Right lobe of liver (tissue), 6 donors: ENCODE measurements around the gene PTPN1. TPM values are rescaled to one million over a fixed set of nuclear protein-coding genes. Genes with fewer than 3 reads are reported as not detected.
"Not testable (repeated sequence)": the region's sequence is repeated elsewhere in the genome, so short reads cannot be mapped to it uniquely, and the experiment has no call there.

Source experiments
- ATAC-seq, 4 donors: fragments of 200-7000 bp; cut with Tn5 transposase; one replicate each; pipeline ENCODE4 v1.9.1; 2020; ENCODE audit warnings: mild to moderate bottlenecking in 4 of 4, moderate library complexity in 4 of 4
- DNase-seq, 3 donors: peaks; one replicate each; pipeline ENCODE4 v3.0.0-alpha.2; 2020
- H3K27ac ChIP-seq, 3 donors: fragments of 200-600 bp; one replicate each; pipeline ENCODE4 v1.8.0; 2022
- H3K27me3 ChIP-seq, 2 donors: fragments of 200-600 bp; one replicate each; pipeline ENCODE4 v1.8.0; 2022
- H3K36me3 ChIP-seq, 4 donors: fragments of 200-600 bp; sonication (generic) in 1 of 4; one replicate each; pipeline versions ENCODE4 v1.5.1 to v1.8.0; 2017 to 2022; ENCODE audit warnings: control low read depth in 1 of 4
- H3K4me1 ChIP-seq, 4 donors: fragments of 200-600 bp; sonication (generic) in 1 of 4; one replicate each; pipeline versions ENCODE4 v1.5.1 to v1.8.0; 2017 to 2022; ENCODE audit warnings: control low read depth in 1 of 4
- H3K4me3 ChIP-seq, 3 donors: fragments of 200-600 bp; one replicate each; pipeline ENCODE4 v1.8.0; 2022
- H3K9me3 ChIP-seq, 4 donors: fragments of 200-600 bp; sonication (generic) in 1 of 4; one replicate each; pipeline versions ENCODE4 v1.5.1 to v1.8.0; 2017 to 2022; ENCODE audit warnings: control low read depth in 1 of 4
- POLR2A ChIP-seq: fragments of 450-650 bp; IDR thresholded peaks from one replicate; pipeline ENCODE4 v1.6.1; 2017; ENCODE audit warnings: antibody characterized with exemption, mild to moderate bottlenecking
- WGBS: methylation state at CpG from one replicate; pipeline ENCODE4 v1.1.6; 2018; ENCODE audit warnings: low coverage, low lambda C conversion rate; ENCODE audit not compliant: insufficient coverage; ENCODE audit errors: missing lambda C conversion rate; 5-methylcytosine and 5-hydroxymethylcytosine counted together
- intact Hi-C, 2 donors: fragments of 100-400 bp; cut with DNase I; formaldehyde crosslinking; loops; one replicate each; pipeline versions ENCODE4 v1.11.2 to v1.14.1; 2022
- total RNA-seq, 6 experiments: library from RNA; depleted of rRNA in 2 of 6; stranded (reverse); fragments of >200 nt in 2 of 6; fragmentation: NEBNext Ultra II Directional in 3 of 6; extraction: Animal tissue kit (Norgen Biotek cat#: 25700) in 3 of 6; gene quantifications; one replicate each; pipeline versions ENCODE4 v1.1.0 to v1.2.4, GENCODE V29; 2016 to 2023
- TF ChIP-seq, protein P1 (sequence below), 4 donors: fragments of 200-600 bp in 3 of 4; fragments of 450-650 bp in 1 of 4; IDR thresholded peaks; one replicate each; pipeline versions ENCODE4 v1.5.1 to v1.8.0; 2016 to 2022; ENCODE audit warnings: antibody characterized with exemption in 4 of 4, mild to moderate bottlenecking in 2 of 4
- donor health status: DM: no; HTN: yes; CAD: no.
- donor health status: DM: no; HTN: no; CAD: no.
- donor health status: DM: no; HTN: no; CAD: no.
- donor health status: DM: no; HTN: yes; CAD: no.
- donor health status: DM: no; HTN: yes; CAD: no.

The PTPN1 gene
- total RNA-seq, 6 experiments from 2014 or later: 9.5 to 14.9 (median 12.6) TPM

DNA sequence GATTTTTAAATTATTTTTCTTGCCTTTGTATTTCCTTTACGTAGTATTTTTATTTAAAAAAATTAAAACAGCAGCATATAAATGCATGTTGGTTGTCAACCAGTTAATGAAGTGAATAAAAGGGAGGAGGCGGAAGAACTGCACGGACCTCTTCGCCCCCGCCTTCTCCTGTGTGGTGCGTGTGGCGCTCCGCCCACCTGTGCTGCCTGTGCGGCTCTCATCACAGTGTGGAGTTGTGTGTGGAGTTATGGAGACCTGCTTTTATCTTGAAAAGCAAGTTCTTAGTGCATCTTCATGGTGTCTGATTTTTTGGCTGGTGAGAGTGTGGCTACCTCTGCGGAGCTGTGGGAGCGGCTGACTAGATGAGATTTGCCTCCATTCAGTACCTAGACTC lies 58.4 kb downstream of the PTPN1 start:
- H3K9me3 ChIP-seq: no peaks in the 10 kb centered on the region
- peaks cover 0 to 33% (median 4%) of the 10 kb centered on the region in 4 donors for H3K36me3 ChIP-seq
- intact Hi-C loops: no loop called here
- peaks cover 0 to 21% (median 10%) of the 10 kb centered on the region in 4 donors for H3K4me1 ChIP-seq
- no peak for DNase-seq
- ATAC-seq: no peak
- no peak overlapping the region for H3K4me3 ChIP-seq
- TF ChIP-seq, protein P1, sequence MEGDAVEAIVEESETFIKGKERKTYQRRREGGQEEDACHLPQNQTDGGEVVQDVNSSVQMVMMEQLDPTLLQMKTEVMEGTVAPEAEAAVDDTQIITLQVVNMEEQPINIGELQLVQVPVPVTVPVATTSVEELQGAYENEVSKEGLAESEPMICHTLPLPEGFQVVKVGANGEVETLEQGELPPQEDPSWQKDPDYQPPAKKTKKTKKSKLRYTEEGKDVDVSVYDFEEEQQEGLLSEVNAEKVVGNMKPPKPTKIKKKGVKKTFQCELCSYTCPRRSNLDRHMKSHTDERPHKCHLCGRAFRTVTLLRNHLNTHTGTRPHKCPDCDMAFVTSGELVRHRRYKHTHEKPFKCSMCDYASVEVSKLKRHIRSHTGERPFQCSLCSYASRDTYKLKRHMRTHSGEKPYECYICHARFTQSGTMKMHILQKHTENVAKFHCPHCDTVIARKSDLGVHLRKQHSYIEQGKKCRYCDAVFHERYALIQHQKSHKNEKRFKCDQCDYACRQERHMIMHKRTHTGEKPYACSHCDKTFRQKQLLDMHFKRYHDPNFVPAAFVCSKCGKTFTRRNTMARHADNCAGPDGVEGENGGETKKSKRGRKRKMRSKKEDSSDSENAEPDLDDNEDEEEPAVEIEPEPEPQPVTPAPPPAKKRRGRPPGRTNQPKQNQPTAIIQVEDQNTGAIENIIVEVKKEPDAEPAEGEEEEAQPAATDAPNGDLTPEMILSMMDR (IDR thresholded peaks at IDR 0.05): no peak
- TF ChIP-seq POLR2A: no peak
- no peaks in the 10 kb centered on the region for H3K27me3 ChIP-seq
- H3K27ac ChIP-seq: no peak overlapping the region
- WGBS: 88% methylated on average over 9 of the region's 11 CpGs

DNA sequence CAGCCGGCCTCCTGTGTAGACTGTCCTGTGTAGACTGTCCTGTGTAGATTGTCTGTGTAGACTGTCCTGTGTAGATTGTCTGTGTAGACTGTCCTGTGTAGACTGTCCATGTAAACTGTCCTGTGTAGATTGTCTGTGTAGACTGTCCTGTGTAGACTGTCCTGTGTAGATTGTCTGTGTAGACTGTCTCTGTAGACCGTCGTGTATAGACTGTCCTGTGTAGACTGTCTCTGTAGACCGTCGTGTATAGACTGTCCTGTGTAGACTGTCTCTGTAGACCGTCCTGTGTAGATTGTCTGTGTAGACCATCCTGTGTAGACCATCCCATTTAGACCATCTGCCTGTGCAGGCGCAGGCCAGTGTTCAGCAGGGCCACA lies 59.3 kb downstream of the PTPN1 start:
- ATAC-seq, H3K27me3 ChIP-seq, H3K9me3 ChIP-seq, intact Hi-C loops, DNase-seq, H3K27ac ChIP-seq, H3K4me3 ChIP-seq: not testable (repeated sequence)
- WGBS: 86% methylated on average over 5 of the region's 7 CpGs
- Histone ChIP-seq H3K4me1 (peaks cover 0 to 25% (median 14%) of the 10 kb centered on the region in 4 donors), H3K36me3 (peaks cover 0 to 34% (median 4%) of the 10 kb centered on the region in 4 donors)

DNA sequence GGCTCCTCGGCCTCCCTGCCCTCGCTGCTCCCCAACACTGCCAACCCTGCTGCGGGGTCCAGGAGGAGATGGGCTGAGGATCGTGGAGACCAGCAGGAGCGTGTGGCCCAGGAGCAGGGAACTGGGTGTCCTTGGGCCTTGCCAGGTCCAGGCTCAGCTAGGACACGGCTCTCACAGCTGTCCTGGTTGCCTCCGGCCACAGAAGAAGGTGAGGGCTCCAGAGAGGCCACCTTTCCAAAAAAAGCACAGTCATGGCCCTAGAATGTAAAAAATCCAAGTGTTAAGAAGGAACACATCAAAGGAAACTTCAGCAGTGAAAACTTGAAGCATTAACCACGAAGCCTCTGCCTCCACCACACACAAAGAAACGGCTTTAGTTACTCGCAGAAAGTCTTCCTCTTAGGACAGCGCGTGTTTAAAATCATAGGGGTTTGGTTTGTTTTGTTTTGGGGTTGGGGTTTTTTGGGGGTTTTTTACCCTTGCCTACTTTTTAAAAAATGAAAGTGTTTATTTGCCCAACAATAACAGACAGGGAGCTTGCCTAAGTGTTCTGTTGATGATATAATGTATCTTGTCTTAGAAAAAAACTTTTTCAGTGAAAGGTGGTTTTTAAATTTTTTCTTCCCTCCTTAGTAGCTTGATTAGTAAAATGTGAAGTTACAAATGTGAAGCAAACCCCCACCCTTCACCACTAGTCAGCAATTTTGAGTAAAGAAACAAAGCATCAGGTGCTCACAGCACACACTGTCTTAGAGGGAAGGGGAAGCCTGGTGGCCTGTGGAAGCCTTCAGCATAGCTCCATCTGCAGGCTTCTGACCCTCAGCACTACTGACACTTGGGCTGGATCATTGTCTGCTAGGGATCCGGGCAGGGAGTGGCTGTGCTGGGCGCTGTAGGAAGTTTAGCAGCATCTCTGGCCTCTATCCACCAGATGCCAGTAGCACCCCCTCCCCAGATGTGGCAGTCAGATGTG lies 60.0 kb downstream of the PTPN1 start:
- 63% methylated on average over 8 of the region's 14 CpGs for WGBS
- DNase-seq: no peak
- Histone ChIP-seq H3K4me3 (no peak overlapping the region), H3K27ac (no peak overlapping the region), H3K4me1 (peaks cover 0 to 26% (median 14%) of the 10 kb centered on the region in 4 donors), H3K27me3 (no peaks in the 10 kb centered on the region), H3K9me3 (no peaks in the 10 kb centered on the region), H3K36me3 (peaks cover 0 to 38% (median 7%) of the 10 kb centered on the region in 4 donors)
- no peak for TF ChIP-seq POLR2A
- TF ChIP-seq, protein P1 (IDR thresholded peaks at IDR 0.05): peak; percentile 18 to 33 (median 23)
- peak; percentile 20 to 48 (median 32) for ATAC-seq
- intact Hi-C loops: loop anchor here in 1 of 2 donors (10.0 kb wide), 2 partner anchors 55 to 95 kb away; partner anchors contain the start of gene PTPN1

DNA sequence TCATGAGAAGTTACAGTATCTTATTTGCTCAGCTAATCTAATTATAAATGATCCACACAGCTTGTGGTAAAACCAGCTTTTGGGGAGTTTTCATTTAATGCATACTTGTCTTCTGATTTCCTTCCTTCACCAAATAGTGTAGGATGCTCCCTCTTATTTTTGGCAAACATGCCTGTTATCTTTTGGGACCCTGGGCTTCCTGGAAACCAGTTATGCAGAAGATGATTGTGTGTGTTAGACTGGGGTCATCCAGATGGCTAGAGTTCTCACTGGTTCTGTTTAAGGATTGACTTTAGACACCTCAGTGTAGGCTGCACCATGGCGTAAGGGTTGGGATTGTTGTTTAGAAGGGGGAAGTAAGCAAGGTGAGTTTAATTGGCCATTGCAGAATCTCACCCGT lies 61.3 kb downstream of the PTPN1 start:
- no peaks in the 10 kb centered on the region for H3K27me3 ChIP-seq
- peaks cover 0 to 34% (median 14%) of the 10 kb centered on the region in 4 donors for H3K4me1 ChIP-seq
- DNase-seq (no peak), ATAC-seq (no peak)
- H3K9me3 ChIP-seq: no peaks in the 10 kb centered on the region
- WGBS: 81% methylated on average over 2 of the region's 2 CpGs
- peaks cover 0 to 35% (median 8%) of the 10 kb centered on the region in 4 donors for H3K36me3 ChIP-seq
- TF ChIP-seq, protein P1 (IDR thresholded peaks at IDR 0.05): no peak
- no peak for TF ChIP-seq POLR2A
- intact Hi-C loops: loop anchor here in 1 of 2 donors (10.0 kb wide), 2 partner anchors 57 to 97 kb away; partner anchors contain the start of gene PTPN1
- no peak overlapping the region for H3K27ac ChIP-seq
- H3K4me3 ChIP-seq: no peak overlapping the region
